Pancreas (tissue), 10 donors: ENCODE measurements around the gene PURA. TPM values are rescaled to one million over a fixed set of nuclear protein-coding genes. Genes with fewer than 3 reads are reported as not detected.

Experiments used
- ATAC-seq, 4 donors: fragments of 200-7000 bp; cut with Tn5 transposase; one replicate each; pipeline versions ENCODE4 v1.8.0 to v1.9.1; 2020; ENCODE audit warnings: mild to moderate bottlenecking in 4 of 4, moderate library complexity in 4 of 4
- DNase-seq, 6 donors: peaks; one replicate each; pipeline ENCODE4 v3.0.0-alpha.2; 2020
- FAIRE-seq: peaks from 2 replicates; lab custom pipeline; 2012; peaks lifted over from hg19 to GRCh38; lab: Jason Lieb, UNC
- H3K27ac ChIP-seq, 4 donors: fragments of 200-600 bp; sonication (generic); 1 replicate in 3 of 4; 2 replicates in 1 of 4; pipeline versions ENCODE4 v1.5.0 to v1.8.0; 2020
- H3K27me3 ChIP-seq, 4 donors: fragments of 200-600 bp; one replicate each; pipeline ENCODE4 v1.8.0; 2021
- H3K36me3 ChIP-seq, 3 donors: fragments of 200-600 bp; sonication (generic) in 1 of 3; one replicate each; pipeline versions ENCODE4 v1.5.0 to v1.8.0; 2020 to 2021
- H3K4me1 ChIP-seq, 3 donors: fragments of 200-600 bp; one replicate each; pipeline ENCODE4 v1.8.0; 2021
- H3K4me3 ChIP-seq, 4 donors: fragments of 200-600 bp; sonication (generic) in 2 of 4; one replicate each; pipeline versions ENCODE4 v1.5.0 to v1.8.0; 2020 to 2021
- H3K9me3 ChIP-seq, 4 donors: fragments of 200-600 bp; one replicate each; pipeline ENCODE4 v1.8.0; 2021
- WGBS, 2 donors: extraction: QIAGEN DNeasy Blood & Tissue Kit; methylation state at CpG; one replicate each; pipeline ENCODE4 v1.1.7; 2013; 5-methylcytosine and 5-hydroxymethylcytosine counted together
- intact Hi-C, 3 donors: fragments of 100-400 bp; cut with DNase I; formaldehyde crosslinking; loops; one replicate each; pipeline versions ENCODE4 v1.11.1 to v1.14.2; 2022
- polyA plus RNA-seq, 2 donors: library from polyadenylated mRNA; stranded (reverse); fragments of 200-250 nt; gene quantifications; one replicate each; pipeline ENCODE4 v1.2.3, GENCODE V29; 2013
- total RNA-seq, 6 donors: library from RNA; stranded (reverse); fragmentation: NEBNext Ultra II Directional in 4 of 6; extraction: Animal tissue kit (Norgen Biotek cat#: 25700) in 4 of 6; gene quantifications; one replicate each; pipeline versions ENCODE4 v1.2.1 to v1.2.4, GENCODE V29; 2021 to 2023
- TF ChIP-seq, protein P1 (sequence below), 4 donors: fragments of 200-600 bp; sonication (generic) in 3 of 4; IDR thresholded peaks; one replicate each; pipeline versions ENCODE4 v1.5.0 to v1.8.0; 2021; ENCODE audit warnings: antibody characterized with exemption in 4 of 4
- donor health status: healthy with polysubstance abuse.
- donor health status: DM: no; HTN: no; CAD: no; lungs with moderate emphysema.
- donor health status: DM: no; HTN: no; CAD: no.
- donor health status: control.
- donor health status: control.
- donor health status: Bipolar disorder and iron deficiency.
- donor health status: DM: yes; HTN: yes; CAD: no.
- donor health status: DM: no; HTN: no; CAD: no.
- donor health status: DM: no; HTN: no; CAD: no.
- donor health status: DM: yes; HTN: yes; CAD: no.

Gene PURA
- total and polyA plus RNA-seq, 8 donors = 3.2 to 17.2 (median 9.3) TPM

- Histone ChIP-seq H3K27ac (no peak overlapping the region), H3K9me3 (no peaks in the 10 kb centered on the region), H3K4me1 (peaks cover 0 to 11% (median 9%) of the 10 kb centered on the region in 3 donors), H3K36me3 (no peaks in the 10 kb centered on the region), H3K4me3 (no peak overlapping the region), H3K27me3 (no peaks in the 10 kb centered on the region)
- intact Hi-C loops = loop anchor here in 1 of 3 donors (5.0 kb wide), 1 partner anchor 175 kb away; the partner anchor contains the start of gene HBEGF
- TF ChIP-seq, protein P1, sequence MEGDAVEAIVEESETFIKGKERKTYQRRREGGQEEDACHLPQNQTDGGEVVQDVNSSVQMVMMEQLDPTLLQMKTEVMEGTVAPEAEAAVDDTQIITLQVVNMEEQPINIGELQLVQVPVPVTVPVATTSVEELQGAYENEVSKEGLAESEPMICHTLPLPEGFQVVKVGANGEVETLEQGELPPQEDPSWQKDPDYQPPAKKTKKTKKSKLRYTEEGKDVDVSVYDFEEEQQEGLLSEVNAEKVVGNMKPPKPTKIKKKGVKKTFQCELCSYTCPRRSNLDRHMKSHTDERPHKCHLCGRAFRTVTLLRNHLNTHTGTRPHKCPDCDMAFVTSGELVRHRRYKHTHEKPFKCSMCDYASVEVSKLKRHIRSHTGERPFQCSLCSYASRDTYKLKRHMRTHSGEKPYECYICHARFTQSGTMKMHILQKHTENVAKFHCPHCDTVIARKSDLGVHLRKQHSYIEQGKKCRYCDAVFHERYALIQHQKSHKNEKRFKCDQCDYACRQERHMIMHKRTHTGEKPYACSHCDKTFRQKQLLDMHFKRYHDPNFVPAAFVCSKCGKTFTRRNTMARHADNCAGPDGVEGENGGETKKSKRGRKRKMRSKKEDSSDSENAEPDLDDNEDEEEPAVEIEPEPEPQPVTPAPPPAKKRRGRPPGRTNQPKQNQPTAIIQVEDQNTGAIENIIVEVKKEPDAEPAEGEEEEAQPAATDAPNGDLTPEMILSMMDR (IDR thresholded peaks at IDR 0.05) = no peak
- no peak for FAIRE-seq
- 61 to 64% methylated on average over 2 of the region's 2 CpGs for WGBS, 2 donors
- no peak for DNase-seq
- no peak for ATAC-seq
Measured at GRCh38 chr5:140172483-140172882, 58.6 kb downstream of the PURA start.

DNA sequence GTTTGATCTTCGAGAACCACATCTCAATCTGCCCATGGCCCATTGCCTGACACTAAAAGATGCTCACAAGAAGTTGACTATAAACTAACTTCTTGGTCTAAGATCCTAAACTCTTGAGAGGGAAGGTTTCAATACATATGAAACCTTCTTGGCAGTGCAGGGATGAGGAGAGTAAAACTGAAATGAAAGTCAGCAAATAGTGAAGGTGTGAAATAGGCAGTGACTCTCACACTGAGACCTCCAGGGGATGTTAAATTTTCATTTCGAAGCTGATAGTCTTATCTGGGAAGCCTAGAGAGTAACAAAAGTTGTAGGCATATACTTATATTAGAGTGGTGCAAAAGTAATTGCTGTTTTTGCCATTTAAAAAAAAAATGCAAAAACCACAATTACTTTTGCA, 60.1 kb downstream of the PURA start:
- H3K4me1 ChIP-seq = peaks cover 5 to 26% (median 23%) of the 10 kb centered on the region in 3 donors
- TF ChIP-seq, protein P1 (IDR thresholded peaks at IDR 0.05) = no peak
- H3K4me3 ChIP-seq = no peak overlapping the region
- intact Hi-C loops = loop anchor here in 1 of 3 donors (5.0 kb wide), 1 partner anchor 173 kb away; the partner anchor contains the start of gene HBEGF
- H3K27me3 ChIP-seq = no peaks in the 10 kb centered on the region
- FAIRE-seq (no peak), ATAC-seq (no peak), DNase-seq (no peak)
- H3K36me3 ChIP-seq = no peaks in the 10 kb centered on the region
- peak overlapping the region in 1 of 4 donors; percentile 100 for H3K27ac ChIP-seq
- H3K9me3 ChIP-seq = no peaks in the 10 kb centered on the region
- WGBS, 2 donors = 74 to 75% methylated on average over 2 of the region's 2 CpGs

DNA sequence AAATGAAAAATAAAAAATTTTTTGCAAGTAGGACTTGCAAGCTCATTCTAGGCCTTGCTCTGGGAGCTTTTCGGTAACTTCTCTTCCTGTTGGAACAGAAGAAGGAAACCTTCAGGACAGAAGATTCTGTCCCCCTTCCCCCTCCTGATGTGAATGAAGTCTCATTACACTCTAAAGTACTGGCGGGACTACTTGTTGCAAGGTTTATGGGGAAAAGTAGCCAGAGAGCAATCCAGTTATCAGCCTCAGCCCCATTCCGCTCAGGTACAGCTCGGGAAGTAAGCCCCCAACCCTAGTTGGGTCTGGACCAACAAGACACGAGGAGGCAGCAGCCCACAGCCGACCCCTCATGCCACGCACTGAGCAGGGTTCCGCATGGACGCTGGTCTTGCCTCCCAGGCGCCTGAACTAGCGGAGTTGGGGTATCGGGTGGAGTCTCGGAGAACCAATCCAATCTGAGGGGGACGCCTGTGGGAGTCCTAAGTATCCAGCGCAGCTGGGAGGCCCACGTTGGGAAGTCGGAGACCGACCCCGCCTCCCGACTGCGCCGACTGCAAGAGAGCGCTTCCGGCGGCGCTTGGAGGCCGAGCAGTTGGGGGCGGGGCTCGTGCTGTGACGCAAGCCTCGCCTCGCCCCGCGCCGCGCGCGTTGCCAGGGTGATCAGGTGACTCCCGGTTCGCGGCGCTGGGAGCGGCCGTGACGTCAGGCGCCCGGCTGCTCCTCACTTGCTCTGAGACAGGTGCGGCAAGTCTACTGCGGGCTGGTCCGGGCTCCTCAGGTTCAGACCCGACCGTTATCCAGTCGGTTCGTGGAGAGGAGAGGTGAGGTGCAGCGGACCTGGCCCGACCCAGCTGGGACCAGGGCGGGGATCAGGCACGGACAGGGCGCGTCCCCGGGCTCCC, 60.8 kb downstream of the PURA start, which contains the start of gene CYSTM1:
Gene CYSTM1 (plus strand): TSS at position 724 of the 902 bp plus-strand sequence. CDS start 19,278 bp downstream, outside the sequence.
- DNase-seq (peak; percentile 96 to 99 (median 99)), ATAC-seq (peak; percentile 86 to 94 (median 90)), FAIRE-seq (no peak)
- intact Hi-C loops = loop anchor here in 1 of 3 donors (5.0 kb wide), 1 partner anchor 173 kb away; the partner anchor contains the start of gene HBEGF
- TF ChIP-seq, protein P1 (IDR thresholded peaks at IDR 0.05) = no peak
- H3K4me3 ChIP-seq = peak within 1 kb of the TSS; percentile 78 to 98 (median 97)
- no peaks in the 10 kb centered on the region for H3K9me3 ChIP-seq
- 2% methylated on average over 57 to 61 of the region's 61 CpGs for WGBS, 2 donors
- H3K27ac ChIP-seq = peak within 1 kb of the TSS; percentile 99 to 100 (median 100)
- no peaks in the 10 kb centered on the region for H3K36me3 ChIP-seq
- no peaks in the 10 kb centered on the region for H3K27me3 ChIP-seq
- peaks cover 5 to 26% (median 23%) of the 10 kb centered on the region in 3 donors for H3K4me1 ChIP-seq

Other genes starting within 250 kb of the PURA start
- gene NRG2, start 70.8 kb upstream of the PURA start, total RNA-seq = 1 to 10 TPM; 1.5 to 5.2 (median 3.7) TPM
- gene NRG2, start 70.8 kb upstream of the PURA start, polyA plus RNA-seq = 1 to 10 TPM; 1.2 to 3.3 TPM
- gene IGIP, start 11.8 kb downstream of the PURA start, total RNA-seq = 1 to 10 TPM; 2.6 to 8.0 (median 5.8) TPM
- gene IGIP, start 11.8 kb downstream of the PURA start, polyA plus RNA-seq = 1 to 10 TPM; 3.8 to 7.0 TPM
- gene CYSTM1, start 61.1 kb downstream of the PURA start, total RNA-seq = 10 to 100 TPM; 30.2 to 66.2 (median 44.9) TPM
- 100 to 1,000 TPM in 1 of 2 donors, 10 to 100 TPM in 1; 80.6 to 185 TPM for gene CYSTM1, start 61.1 kb downstream of the PURA start, polyA plus RNA-seq
- gene PFDN1, start 189.0 kb downstream of the PURA start, total RNA-seq = 10 to 100 TPM; 10.5 to 26.3 (median 15.0) TPM
- gene PFDN1, start 189.0 kb downstream of the PURA start, polyA plus RNA-seq = 10 to 100 TPM; 38.9 to 43.9 TPM
- 1 to 10 TPM in 5 of 6 donors, under 1 TPM in 1; 0.97 to 5.0 (median 1.7) TPM for gene HBEGF, start 232.5 kb downstream of the PURA start, total RNA-seq
- gene HBEGF, start 232.5 kb downstream of the PURA start, polyA plus RNA-seq = 1 to 10 TPM; 1.9 to 3.1 TPM
- gene SLC4A9, start 246.1 kb downstream of the PURA start, total RNA-seq = under 1 TPM in 4 of 6 donors, not detected in 2; 0.12 to 0.32 (median 0.23) TPM
- 1 to 10 TPM in 1 of 2 donors, under 1 TPM in 1; 0.89 to 1.0 TPM for gene SLC4A9, start 246.1 kb downstream of the PURA start, polyA plus RNA-seq